ENCODE data around the gene SLC13A2.

Gene SLC13A2

GRCh38 chr17:28540231-28540630, 66.8 kb downstream of the SLC13A2 start:
- no peak for DNase-seq

GRCh38 chr17:28541439-28541838, 68.0 kb downstream of the SLC13A2 start:
- no peak for DNase-seq

- DNase-seq: no peak
Observed at GRCh38 chr17:28544402-28545140, 71.1 kb downstream of the SLC13A2 start.

- no peak for DNase-seq
Observed at GRCh38 chr17:28545141-28545503, 71.7 kb downstream of the SLC13A2 start.

- no peak for DNase-seq
Observed at GRCh38 chr17:28545787-28546415, 72.5 kb downstream of the SLC13A2 start.

GRCh38 chr17:28547096-28547622, 73.7 kb downstream of the SLC13A2 start:
- no peak for DNase-seq
